Effector CD4-positive, alpha-beta T cell (primary cell): ENCODE data around the gene S100A3.
"Not testable (repeated sequence)": the region's sequence is repeated elsewhere in the genome, so short reads cannot be mapped to it uniquely, and the experiment has no call there.

Source experiments
- DNase-seq: peaks from one replicate; pipeline ENCODE4 v3.0.0-alpha.2; 2020

The S100A3 gene

GRCh38 chr1:153534226-153534924, 14.7 kb downstream of the S100A3 start:
- DNase-seq: no peak

DNA sequence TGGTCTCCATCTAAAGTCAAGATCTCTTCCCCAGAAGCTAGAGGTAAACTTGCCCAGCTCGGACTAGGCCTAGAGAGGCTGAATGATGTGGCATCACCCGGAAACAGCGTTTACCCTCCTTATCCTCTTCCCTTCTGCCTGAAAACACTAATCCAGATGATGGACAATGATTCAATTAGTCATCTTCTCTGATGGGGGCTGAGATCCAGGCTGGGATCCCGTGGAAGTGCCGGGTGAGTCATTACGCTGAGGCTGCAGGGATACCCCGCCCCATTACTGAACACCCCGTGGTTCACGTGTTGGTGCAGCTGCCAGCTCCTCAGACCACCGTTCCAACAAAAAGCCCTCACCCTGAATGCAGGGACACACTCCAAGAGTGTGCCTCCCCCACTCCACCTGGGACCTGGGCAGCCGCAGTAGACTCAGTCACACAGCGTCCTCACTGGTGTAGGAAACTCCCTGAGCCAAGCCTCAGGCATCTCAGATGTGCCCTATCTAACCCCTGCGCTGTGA, 15.3 kb downstream of the S100A3 start:
- peak; percentile 11 for DNase-seq

DNA sequence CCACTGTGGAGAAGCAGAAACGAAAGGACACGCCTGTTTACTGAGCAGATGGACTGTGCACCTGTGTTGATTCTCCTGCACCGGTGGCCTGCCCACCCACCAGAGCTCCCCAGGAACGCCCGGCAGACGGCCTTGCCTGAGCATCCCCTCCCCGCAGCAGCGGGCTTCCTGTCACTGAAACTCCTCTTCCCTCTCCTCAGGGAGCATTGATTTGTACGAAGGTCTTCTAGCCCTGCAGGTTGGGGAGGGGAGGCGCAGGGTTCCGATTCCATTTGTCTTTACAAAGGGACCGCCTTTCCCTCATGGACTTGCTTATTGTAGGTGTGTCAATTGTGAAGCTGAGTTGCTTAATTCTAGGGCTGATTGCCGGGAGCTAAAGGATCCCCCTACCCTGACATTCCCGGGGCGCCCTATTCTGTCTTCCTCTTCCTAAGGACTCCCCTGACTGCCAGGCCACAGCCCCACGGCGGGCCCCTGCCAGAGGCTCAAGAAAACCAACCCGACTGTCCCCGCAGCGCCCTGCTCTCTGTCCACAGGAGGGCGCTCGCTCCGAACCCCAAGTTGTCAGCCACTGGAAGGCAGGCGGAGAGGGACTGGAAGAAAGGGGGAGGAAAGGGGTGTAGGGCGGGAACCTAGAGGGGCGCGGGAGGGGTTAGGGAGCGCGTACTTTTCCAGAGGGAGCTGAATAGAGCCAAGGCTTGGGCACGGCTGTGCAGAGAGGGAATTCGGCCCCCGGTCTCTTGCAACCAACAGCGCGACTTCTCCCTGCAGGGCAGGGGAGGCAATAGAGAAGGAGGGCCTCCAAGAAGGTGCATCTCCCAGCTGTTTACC, 16.1 kb downstream of the S100A3 start:
- DNase-seq: peak; percentile 68

DNA sequence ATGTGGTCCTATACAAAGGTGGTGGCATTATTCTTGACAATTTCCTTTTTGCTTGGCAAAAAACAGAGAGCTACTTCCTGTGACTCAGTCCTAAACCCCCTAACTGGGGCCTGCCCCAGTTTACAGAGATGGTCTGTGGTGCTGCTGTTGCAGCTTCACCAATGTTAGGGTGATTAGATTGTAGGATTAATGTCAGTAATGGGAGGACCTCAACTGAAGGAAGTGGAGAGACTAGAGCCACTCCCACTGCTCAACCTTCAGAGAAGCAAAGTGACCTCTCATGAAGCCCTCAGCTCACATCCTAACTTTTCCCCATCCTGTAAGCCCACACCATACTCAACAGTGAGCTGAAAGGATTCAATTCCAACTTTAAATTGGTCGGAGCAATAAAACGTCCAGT, 16.9 kb downstream of the S100A3 start:
- no peak for DNase-seq

GRCh38 chr1:153531638-153532037, 17.4 kb downstream of the S100A3 start:
- no peak for DNase-seq

DNA sequence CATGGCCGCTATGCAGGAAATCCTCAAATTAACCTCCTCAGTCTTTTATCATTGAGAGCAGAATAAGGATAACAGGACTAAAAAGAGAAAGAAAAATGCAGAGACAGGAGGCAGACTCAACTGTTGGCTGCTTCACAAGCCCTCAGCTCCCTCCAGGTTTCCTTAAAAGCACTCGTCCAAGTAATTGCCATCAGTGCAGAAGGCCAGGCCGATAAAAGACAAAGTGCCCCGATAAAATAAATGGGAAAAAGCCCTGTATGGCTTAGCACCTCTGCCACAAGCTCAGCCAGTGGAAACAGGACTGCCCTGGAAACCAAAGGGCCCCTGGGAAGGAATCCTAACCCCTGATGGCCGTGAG, 21.4 kb downstream of the S100A3 start:
- no peak for DNase-seq

DNA sequence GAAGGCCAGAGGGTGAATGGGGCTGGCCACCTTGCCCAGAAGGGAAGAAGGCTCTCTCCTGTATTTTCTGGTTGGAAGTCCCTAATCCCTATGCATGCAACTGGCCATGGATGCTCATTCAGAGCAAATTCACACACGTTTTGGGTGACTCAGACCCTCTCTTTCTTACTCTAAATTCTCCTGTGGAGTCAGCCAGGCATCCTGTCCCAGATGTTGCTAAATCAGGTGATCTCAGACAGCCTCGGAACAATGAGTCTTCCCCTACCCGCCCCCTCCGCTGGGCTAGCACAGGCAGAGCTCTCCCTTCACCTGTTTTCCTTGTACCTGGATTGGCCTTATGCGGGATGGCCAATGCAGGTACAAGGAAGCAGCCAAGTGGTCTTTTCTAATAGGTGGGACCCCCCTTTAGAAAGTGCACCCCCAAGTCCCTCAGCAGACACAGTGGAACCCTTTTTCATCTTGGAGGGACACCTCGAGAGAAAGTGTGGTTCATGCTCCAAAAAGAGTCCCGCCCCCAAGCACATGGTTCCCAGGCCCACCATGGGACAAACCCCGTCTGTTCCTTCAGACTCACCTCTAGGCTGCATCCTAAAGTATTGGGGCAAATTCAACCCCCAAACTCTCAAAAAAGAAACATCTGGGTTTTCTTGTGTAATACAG, 21.9 kb downstream of the S100A3 start:
- DNase-seq: no peak

- no peak for DNase-seq
Observed at GRCh38 chr1:153526132-153526543, 22.9 kb downstream of the S100A3 start.

GRCh38 chr1:153525088-153525728, 23.9 kb downstream of the S100A3 start:
- no peak for DNase-seq

DNA sequence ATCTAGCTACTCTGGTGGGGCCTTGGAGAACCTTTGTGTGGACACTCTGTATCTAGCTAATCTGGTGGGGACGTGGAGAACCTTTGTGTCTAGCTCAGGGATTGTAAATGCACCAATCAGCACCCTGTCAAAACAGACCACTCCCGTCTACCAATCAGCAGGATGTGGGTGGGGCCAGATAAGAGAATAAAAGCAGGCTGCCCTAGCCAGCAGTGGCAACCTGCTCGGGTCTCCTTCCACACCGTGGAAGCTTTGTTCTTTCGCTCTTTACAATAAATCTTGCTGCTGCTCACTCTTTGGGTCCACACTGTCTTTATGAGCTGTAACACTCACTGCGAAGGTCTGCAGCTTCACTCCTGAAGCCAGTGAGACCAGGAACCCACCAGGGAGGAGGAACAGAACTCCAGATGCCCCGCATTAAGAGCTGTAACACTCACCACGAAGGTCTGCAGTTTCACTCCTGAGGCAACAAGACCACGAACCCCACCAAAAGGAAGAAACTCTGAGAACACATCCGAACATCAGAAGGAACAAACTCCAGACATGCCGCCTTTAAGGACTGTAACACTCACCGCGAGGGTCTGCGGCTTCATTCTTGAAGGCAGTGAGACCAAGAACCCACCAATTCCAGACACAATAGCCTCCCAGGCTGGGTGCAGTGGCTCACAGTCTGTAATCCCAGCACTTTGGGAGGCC, 26.6 kb downstream of the S100A3 start:
- not testable (repeated sequence) for DNase-seq

DNA sequence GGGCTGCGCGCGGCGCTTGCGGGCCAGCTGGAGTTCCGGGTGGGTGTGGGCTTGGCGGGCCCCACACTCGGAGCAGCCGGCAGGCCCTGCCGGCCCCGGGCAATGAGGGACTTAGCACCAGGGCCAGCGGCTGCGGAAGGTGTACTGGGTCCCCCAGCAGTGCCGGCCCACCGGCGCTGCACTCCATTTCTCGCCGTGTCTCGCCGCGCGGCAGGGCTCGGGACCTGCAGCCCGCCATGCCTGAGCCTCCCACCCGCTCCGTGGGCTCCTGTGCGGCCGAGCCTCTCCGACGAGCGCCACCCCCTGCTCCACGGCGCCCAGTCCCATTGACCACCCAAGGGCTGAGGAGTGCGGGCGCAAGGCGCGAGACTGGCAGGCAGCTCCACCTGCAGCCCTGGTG, 27.2 kb downstream of the S100A3 start:
- DNase-seq: not testable (repeated sequence)

- no peak for DNase-seq
Observed at GRCh38 chr1:153520818-153521476, 28.1 kb downstream of the S100A3 start.

DNA sequence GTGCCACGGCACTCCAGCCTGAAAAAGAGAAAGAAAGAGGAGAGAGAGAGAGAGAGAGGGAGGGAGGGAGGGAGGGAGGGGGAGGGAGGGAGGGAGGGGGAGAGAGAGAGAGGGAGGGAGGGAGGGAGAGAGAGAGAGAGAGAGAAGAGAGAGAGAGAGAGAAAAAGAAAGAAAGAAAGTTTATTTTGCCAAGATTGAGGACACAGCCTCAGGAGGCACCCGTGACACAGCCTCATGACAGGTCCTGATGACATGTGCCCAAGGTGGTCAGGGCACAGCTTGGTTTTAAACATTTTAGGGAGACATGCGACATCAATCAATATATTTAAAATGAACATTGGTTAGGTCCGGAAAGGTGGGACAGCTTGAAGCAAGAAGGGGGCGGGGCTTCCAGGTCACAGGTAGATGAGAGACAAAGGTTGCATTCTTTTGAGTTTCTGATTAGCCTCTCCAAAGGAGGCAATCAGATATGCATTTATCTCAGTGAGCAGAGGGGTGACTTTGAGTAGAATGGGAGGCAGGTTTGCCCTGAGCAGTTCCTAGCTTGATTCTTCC, 28.8 kb downstream of the S100A3 start:
- not testable (repeated sequence) for DNase-seq

DNA sequence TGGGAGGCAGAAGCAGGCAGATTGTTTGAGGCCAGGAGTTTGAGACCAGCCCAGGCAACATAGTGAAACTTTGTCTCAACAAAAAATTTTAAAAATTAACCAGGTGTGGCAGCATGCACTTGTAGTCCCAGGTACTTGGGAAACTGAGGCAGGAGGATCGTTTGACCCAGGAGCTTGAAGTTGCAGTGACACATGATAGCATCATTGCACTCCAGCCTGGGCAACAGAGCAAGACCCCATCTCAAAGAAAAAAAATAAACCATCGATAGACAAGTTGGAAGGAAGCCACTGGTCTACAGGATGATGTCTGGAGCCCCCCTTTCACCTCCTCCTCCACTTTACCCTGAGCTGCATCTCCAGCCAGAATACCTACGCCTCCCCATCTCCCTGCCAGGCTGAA, 29.8 kb downstream of the S100A3 start:
- no peak for DNase-seq

DNA sequence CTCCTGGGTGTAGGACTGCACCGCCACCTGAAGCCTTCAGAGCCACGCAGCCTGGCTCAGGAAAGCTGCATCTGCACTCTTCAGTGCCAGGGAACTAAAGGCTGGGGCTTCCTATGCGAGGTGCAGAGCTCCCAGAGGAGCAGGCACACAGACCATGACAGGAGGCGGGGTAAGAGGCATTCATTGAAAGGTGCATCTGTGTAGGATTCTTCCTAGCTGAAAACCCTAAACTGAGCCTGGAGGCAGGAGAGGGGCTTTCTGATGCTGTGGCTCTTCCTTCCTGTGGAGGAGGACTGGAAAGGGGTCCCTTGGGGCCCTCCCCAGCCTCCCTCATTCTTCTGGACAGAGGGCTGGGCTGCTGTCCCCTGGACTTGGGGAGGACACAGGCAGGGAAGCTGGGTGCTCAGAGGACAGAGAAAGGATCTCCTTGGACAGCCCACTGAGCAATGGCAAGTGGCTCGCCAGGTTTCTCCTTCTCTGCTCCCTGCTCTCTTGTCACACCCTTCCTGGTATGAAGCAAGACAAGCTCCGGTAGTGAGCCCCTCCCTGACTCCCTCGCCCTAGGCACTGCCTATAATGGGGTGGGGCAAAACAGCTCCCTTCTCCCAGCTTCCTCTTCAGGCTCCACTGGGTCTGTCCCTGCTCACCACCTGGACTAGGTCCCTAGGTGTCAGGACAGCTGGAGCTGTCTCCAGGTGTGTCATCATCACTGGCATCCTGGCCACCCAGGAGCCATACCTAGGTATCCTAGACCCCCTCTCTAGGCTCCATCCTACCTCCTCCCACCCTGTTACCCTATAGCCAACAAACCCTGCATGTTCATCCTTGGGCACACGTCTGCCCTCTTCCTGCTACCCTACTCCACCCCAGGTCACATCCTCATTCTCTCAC, 33.3 kb downstream of the S100A3 start:
- DNase-seq: no peak

- no peak for DNase-seq
Observed at GRCh38 chr1:153513666-153514065, 35.4 kb downstream of the S100A3 start.

DNA sequence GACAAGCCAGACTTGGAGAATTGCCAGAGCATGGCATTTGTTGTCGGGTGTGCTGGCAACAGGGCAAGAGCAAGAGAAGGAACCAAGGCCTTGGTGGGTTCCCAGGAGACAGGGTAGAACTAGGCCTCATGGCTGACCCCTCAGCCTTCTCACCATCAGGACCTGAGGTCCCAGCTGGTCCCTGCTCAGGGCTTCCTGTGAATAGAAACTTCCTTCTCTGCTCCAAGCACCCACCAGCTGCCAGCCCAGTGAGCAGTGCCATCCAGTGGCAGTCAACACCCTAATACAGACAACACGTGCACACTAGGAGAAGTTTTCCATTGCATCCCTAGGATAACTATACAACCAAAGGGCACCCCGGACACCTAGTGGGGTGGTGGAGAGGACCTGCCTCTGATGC, 36.0 kb downstream of the S100A3 start:
- no peak for DNase-seq

DNA sequence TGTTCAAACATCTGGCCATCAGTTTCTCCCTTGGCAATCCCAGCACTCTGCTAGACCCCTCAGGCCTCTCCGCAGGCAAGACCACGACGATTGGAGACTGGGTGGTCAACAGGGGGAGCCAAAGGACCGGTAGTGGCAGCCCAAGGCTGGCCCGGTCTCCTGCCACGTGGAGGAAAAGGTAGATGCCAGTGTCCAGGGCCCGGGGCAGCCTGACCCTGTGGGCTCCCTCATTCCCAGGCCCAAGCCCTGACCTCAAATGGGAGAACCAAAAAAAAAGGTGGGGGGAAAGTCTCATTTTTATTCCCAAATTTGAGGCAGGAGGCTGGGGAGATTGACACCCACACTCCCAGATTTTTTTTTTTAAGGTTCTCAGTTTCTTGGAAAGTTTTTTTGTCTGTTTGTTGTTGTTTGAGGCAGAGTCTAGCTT, 38.1 kb downstream of the S100A3 start:
- peak; percentile 77 for DNase-seq

DNA sequence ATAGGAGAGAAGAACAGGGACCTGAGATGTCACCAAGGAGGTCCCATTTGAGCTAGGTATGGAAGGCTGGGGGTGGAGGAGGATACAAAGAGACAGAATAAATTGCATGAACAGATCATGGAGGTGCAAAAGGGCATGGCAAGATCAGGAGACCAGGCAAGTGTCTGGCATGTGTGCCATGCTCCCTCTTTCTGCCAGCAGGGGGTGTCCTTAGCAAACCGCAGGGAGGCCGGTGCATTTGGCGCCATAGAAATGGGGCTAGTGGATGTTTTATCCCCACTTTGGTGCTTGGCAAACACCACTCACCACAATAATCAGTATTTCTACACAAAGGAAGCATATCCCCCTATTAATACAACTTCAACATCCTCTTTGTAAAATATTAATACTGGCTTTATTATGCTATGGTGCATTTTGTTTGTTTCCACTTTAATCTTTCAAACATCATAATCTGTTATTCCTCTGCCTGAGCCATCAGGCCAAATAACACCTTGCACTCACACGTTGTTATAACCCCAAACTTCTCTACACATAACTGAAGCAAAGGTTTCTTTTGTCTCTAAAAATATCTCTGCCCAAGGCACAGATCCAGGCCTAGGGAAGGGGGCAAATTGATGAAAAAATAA, 39.2 kb downstream of the S100A3 start:
- peak; percentile 48 for DNase-seq

- no peak for DNase-seq
Observed at GRCh38 chr1:153509036-153509435, 40.0 kb downstream of the S100A3 start.
